DMS53 treated with DMSO at 0.1 percent for 48 hours (cell line): ENCODE measurements around the gene FNBP1.
"Not testable (repeated sequence)": the region's sequence is repeated elsewhere in the genome, so short reads cannot be mapped to it uniquely, and the experiment has no call there.

ENCODE experiments used
- DNase-seq: peaks from one replicate; lab custom pipeline; 2025; ENCODE audit not compliant: unreplicated experiment; lab: John Stamatoyannopoulos, UW

The FNBP1 gene

GRCh38 chr9:130023144-130023787 is 19.7 kb downstream of the FNBP1 start:
- DNase-seq = no peak

GRCh38 chr9:130022566-130023143 is 20.3 kb downstream of the FNBP1 start:
- DNase-seq = no peak

DNA sequence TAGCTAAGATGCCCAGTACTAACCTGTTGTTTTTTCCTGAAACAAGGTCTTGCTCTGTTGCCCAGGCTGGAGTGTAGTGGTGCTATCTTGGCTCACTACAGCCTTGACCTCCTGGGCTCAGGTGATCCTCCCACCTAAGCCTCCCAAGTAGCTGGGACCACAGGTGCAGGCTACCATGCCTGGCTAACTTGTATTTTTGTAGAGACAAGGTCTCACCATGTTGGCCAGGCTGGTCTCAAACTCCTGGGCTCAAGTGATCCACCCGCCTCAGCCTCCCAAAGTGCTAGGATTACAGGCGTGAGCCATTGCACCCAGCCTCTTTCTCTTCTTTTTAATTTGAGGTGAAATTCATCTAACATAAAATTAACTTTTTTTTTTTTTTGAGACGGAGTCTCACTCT is 21.1 kb downstream of the FNBP1 start:
- not testable (repeated sequence) for DNase-seq

DNA sequence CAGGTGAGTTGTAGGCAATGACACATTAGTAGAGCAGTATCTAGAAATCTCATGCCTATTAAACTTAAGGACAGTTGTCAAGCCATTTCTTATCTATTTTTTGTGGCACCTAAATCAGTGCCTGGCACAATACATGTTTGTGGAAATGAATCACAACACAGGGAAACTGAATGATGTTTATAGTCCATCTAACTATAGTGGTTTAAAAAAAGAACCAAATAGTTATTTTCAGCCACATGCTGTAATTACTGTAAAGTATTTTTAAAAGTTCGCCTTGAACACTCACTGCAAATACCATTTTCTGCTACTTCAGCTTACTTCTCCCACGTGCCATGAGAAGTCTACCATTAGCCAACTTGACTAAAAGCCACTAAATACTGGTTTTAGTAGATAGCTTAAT is 21.9 kb downstream of the FNBP1 start:
- no peak for DNase-seq

DNA sequence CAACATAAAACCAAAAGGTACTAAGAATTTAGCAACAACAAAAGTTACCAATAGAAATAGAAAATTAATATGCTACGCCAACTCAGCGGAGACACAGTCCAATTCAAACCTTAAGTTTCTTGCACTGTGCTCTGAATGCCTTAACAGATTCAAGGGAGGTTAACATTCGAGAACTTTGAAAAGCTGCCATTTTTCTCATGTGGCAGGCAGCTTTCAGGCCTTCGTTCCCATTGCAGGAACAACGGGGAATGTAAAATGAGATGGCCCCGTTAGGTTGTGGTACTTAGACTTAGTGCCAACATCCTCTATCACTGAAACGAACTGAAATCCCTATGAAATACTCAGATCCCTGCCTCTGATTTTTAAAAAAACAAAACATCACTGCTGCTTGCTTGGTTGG is 22.4 kb downstream of the FNBP1 start:
- no peak for DNase-seq

DNA sequence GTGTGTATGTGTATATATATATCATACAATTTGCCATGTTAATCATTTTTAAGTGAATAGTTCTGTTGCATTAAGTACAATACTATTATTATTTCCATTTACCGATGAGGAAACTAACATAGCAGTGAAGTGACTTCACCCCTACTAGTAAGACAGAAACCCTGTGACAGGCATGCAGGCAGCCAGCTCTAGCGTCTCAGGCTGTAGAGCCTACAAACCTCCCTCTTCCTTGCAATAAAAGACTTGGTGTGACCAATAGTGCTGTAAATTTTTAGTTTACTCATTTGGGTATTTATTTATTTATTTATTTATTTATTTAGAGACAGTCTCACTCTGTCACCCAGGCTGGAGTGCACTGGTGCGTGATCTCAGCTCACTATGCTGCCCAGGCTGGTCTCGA is 24.7 kb downstream of the FNBP1 start:
- no peak for DNase-seq

GRCh38 chr9:130017510-130017909 is 25.5 kb downstream of the FNBP1 start:
- DNase-seq = not testable (repeated sequence)

DNA sequence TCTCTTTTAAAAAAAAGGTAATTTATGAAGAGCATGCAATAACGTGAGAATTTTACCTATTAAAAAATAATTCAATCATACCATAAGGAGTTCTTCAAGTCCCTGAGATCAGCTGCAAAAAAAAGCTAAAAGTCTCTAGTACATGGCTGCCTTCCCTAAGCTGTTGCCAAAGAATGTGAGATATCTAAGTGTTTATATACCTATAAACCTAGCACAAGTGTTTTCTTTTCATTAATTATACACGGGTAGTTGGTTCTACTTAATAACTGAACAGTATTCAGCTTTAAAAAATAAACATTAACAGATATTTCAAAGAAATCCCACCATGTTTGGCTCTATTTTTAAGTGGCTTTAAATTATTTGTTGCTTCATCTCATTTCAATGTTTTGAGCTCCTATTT is 25.9 kb downstream of the FNBP1 start:
- no peak for DNase-seq

GRCh38 chr9:130015353-130016019 is 27.5 kb downstream of the FNBP1 start:
- DNase-seq = no peak

DNA sequence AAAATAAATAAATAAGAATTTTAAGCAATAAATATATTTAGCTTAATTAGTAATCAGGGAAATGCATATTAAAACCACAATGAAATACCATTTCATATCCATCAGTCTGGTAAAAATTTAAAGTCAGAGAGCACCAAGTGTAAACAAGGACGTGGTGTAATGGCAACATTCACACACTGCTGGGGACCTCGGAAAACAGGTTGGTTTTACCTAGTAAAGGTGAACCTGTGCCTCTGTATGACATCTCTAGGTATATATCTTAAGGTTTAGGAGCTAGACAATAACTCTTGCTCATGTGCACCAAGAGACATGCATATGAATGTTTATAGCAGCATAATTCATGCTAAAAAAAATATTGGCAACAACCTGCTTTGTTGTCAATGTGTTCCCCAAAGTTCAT is 29.7 kb downstream of the FNBP1 start:
- DNase-seq = no peak

DNA sequence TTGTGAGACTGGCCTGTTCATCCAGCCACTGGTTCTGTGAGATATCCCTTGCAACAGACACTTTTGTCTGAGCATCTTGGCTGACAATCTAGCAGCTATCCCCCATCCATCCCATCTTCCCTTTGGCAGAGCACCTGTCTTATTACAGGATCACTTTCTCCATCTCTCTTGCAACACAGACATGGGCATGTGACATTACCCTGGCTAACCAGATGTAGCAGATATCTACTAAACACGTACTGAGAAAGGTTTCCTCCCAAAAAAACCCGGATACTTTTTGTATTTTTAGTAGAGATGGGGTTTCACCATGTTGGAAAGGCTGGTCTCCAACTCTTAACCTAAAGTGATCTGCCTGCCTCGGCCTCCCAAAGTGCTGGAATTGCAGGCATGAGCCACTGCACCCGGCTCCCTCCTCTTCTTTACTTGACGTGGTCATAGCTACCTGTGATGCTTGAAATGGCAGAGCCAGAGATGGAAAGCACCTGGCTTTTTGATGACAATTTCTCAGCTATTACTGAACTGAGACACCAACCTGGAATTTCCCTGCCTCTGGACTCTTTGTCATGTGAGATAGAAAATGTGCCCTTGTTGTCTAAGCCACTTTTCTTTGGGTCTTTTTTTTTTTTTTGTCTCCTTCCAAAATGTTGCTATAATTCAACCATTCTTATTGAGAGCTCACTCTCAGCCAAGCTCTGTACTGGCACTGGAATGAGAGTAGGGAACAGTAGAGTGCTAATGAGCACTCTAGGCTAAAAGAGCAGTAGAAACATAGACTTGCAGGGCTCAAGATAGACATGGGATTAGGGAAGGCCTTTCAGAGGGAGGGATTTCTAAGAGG is 32.6 kb downstream of the FNBP1 start:
- DNase-seq = no peak

DNA sequence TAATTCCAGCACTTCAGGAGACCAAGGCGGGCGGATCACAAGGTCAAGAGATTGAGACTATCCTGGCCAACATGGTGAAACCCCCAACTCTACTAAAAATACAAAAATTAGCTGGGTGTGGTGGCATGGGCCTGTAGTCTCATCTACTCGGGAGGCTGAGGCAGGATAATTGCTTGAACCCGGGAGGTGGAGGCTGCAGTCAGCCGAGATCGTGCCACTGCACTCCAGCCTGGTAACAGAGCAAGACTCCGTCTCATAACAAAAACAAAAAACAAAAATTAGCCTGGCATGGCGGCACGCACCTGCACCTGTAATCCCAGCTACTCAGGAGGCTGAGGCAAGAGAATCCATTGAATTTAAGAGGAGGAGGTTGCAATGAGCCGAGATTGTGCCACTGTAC is 33.4 kb downstream of the FNBP1 start:
- DNase-seq = not testable (repeated sequence)

DNA sequence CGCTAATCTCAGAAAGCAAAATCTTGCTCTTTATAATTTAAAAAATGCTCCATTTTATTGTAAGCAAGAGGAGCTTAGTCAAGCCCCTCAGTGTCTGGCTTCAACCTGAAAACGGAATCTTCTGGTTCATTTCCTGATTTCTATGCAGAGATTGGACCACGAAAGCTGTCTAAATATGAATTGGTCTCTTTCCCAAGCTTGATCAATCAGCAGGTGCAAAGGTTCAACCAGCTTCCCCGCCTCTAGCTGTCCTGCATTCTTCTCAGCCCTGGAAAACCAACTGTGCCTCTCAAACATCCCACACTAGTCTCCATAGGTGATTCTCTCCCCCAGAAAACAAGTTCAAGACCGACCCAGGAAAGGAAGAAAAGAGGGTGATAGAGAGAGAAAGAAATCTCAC is 34.5 kb downstream of the FNBP1 start:
- no peak for DNase-seq

- not testable (repeated sequence) for DNase-seq
Observed at GRCh38 chr9:130006952-130007351, 36.0 kb downstream of the FNBP1 start.

DNA sequence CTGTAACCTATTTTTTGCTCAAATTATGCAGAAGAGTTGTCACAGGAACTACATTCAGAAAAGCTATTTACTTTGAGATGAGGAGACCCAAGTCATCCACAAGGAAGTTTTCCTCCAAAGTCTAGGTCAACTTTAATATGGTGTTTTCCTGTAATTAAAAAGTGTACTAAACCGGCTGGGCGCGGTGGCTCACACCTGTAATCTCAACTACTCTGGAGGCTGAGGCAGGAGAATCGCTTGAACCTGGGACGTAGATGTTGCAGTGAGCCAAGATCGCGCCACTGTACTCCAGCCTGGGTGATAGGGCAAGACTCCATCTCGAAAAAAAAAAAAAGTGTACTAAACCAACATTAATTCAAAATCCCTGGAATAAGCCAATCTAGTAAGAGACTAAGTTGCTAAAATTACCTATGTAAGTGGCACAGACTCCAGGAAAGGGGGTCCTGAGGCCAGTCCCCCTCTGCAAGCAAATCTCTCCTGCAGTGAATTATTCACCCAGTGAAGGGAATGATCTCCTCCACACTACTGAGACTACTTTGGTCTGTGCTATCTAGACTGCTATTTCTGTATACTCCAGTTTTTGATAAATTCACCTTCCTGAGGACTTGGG is 38.9 kb downstream of the FNBP1 start:
- DNase-seq = no peak

- no peak for DNase-seq
Observed at GRCh38 chr9:130002320-130002719, 40.7 kb downstream of the FNBP1 start.

DNA sequence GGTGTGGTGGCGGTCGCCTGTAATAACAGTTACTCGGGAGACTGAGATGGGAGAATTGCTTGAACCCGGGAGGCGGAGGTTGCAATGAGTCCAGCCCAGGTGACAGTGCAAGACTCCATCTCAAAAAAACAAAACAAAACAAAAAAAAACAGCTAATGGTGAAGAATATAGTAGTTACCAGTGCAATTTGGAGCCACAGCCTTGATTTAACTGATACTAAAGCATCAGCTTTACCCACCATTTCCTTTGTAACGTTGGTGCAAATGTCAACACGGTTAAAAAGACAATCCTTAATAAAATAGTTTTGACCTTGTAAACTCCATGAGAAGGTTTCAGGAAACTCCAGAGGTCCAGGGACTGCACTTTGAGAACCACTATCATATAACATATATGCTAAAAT is 41.8 kb downstream of the FNBP1 start:
- no peak for DNase-seq

GRCh38 chr9:129999141-129999510 is 43.9 kb downstream of the FNBP1 start:
- no peak for DNase-seq

DNA sequence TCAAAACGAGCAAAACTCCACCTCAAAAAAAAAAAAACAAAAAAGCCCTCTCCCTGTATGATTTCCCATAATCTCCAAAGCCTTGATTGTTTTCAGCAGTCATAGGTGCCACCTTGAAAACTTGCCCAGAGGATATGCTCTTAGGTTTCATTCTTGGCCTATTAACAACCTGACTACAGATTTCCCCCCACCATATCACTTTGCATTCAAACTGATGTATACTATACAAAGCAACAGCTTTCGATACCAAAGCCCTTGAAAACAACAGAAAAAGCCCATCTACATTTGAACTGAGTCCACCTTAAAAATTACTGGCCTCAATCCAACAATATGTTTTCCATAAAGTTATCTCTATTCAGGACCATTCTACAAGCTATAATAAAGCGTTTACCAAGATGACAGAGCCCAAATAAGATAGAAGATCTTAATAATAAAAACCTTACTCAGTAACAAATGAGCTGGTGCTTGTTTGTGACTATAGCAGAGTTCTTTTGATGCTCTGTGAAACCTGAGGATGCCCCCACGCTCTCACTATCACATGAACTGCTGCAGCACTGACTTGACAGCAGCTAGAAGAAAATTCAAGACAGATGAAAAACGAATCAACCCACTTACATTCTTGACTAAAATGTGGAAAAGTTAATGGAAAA is 44.4 kb downstream of the FNBP1 start:
- DNase-seq = no peak

DNA sequence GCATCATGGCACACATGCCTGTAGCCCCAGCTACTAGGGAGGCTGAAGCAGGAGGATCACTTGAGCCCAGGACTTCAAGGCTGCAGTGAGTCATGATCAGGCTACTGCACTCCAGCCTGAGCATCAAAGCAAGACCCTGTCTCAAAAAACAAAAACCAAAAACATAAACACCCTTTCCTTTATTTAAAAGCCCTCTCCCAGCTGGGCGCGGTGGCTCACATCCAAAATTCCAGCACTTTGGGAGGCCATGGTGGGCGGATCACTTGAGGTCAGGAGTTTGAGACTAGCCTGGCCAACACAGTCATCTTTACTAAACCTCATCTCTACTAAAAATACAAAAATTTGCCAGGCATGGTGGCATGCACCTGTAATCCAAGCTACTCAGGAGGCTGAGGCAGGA is 45.3 kb downstream of the FNBP1 start:
- DNase-seq = not testable (repeated sequence)
